Adrenal gland (tissue), 12 donors: Measurements from ENCODE around the gene KIF26B. TPM values are rescaled to one million over a fixed set of nuclear protein-coding genes. Genes with fewer than 3 reads are reported as not detected.

Experiments used
- DNase-seq, 7 donors: peaks; one replicate each; pipeline ENCODE4 v3.0.0-alpha.2; 2019 to 2020
- H3K27ac ChIP-seq, 5 donors: fragments of 200-600 bp; sonication (generic) in 4 of 5; 1 replicate in 3 of 5; 2 replicates in 2 of 5; pipeline versions ENCODE4 v1.5.1 to v1.8.0; 2016 to 2020; ENCODE audit warnings: mild to moderate bottlenecking in 1 of 5
- H3K27me3 ChIP-seq: fragments of 200-600 bp; 2 replicates; pipeline ENCODE4 v1.8.0; 2021
- H3K36me3 ChIP-seq, 2 donors: fragments of 200-600 bp; replicated peaks in 1 of 2; 1 replicate in 1 of 2; 2 replicates in 1 of 2; pipeline versions ENCODE4 v1.5.1 to v1.8.0; 2018 to 2022
- H3K4me1 ChIP-seq, 2 donors: fragments of 200-600 bp; replicated peaks in 1 of 2; 1 replicate in 1 of 2; 2 replicates in 1 of 2; pipeline versions ENCODE4 v1.5.1 to v1.8.0; 2018 to 2021
- H3K4me3 ChIP-seq, 4 donors: fragments of 200-600 bp; sonication (generic) in 3 of 4; one replicate each; pipeline ENCODE4 v1.5.1; 2016 to 2018
- H3K9me3 ChIP-seq, 3 donors: fragments of 200-600 bp; sonication (generic) in 1 of 3; replicated peaks in 1 of 3; 1 replicate in 2 of 3; 2 replicates in 1 of 3; pipeline versions ENCODE4 v1.5.1 to v1.8.0; 2016 to 2021
- POLR2A ChIP-seq, 2 donors: fragments of 450-650 bp; IDR thresholded peaks; one replicate each; pipeline ENCODE4 v1.6.1; 2017; ENCODE audit warnings: antibody characterized with exemption in 2 of 2, mild to moderate bottlenecking in 2 of 2, moderate library complexity in 1 of 2
- WGBS, 4 donors: extraction: QIAGEN DNeasy Blood & Tissue Kit in 2 of 4; methylation state at CpG; one replicate each; pipeline versions ENCODE4 v1.1.5 to v1.1.7; 2013 to 2017; 5-methylcytosine and 5-hydroxymethylcytosine counted together
- intact Hi-C, 2 donors: fragments of 100-400 bp; cut with DNase I; formaldehyde crosslinking; loops; one replicate each; pipeline versions ENCODE4 v1.14.1 to v1.15.0; 2022 to 2023
- polyA plus RNA-seq, 3 donors: library from polyadenylated mRNA; stranded (reverse); fragments of 200-250 nt in 2 of 3; fragments of 350-450 nt in 1 of 3; fragmentation: Illumina TruSeq in 1 of 3; extraction: RNeasy Lipid Tissue Mini Kit (QIAGEN cat#74804) in 1 of 3; gene quantifications; one replicate each; pipeline ENCODE4 v1.2.3, GENCODE V29; 2013 to 2014
- total RNA-seq, 9 donors: library from RNA; depleted of rRNA in 4 of 9; stranded (reverse); fragments of >200 nt in 4 of 9; fragments of 120-200 nt in 1 of 9; fragmentation: NEBNext Ultra II Directional in 1 of 9; extraction: Animal tissue kit (Norgen Biotek cat#: 25700) in 1 of 9; gene quantifications; one replicate each; pipeline versions ENCODE4 v1.1.0 to v1.2.4, GENCODE V29; 2013 to 2023
- TF ChIP-seq, protein P1 (sequence below), 6 experiments: fragments of 450-650 bp in 4 of 6; fragments of 200-600 bp in 2 of 6; sonication (generic) in 1 of 6; IDR thresholded peaks; 1 replicate in 5 of 6; 2 replicates in 1 of 6; pipeline versions ENCODE4 v1.5.1 to v1.8.0; 2016 to 2021; ENCODE audit warnings: antibody characterized with exemption in 6 of 6, mild to moderate bottlenecking in 2 of 6, moderate library complexity in 1 of 6
- donor health status: healthy with polysubstance abuse.
- donor health status: Bipolar disorder and iron deficiency.
- donor health status: DM: yes; HTN: yes; CAD: no.
- donor health status: DM: no; HTN: no; CAD: no.
- donor health status: DM: no; HTN: no; CAD: no.
- donor health status: DM: yes; HTN: yes; CAD: no.

KIF26B gene
- total and polyA plus RNA-seq, 12 donors: 0.20 to 4.6 (median 2.6) TPM

DNA sequence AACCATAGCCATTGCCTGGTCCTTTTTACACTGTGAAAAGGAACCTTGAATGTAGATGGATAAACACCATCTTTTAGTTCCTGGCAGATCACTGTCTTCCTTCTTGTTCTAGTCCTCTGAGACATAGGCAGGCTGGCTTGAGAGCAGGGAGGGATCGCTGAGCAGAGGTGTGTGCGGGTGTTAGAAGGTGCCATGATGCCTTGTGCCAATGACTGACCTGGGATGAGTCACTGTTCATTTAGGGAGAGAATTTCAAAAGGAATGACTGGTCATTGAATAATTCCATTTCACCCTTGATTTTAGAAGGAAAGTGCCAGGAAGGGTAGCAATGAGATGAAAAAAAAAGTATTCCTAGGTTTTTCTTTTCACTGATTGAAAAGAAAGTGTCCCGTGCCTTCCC is 383.9 kb downstream of the KIF26B start:
- no peak overlapping the region for H3K4me3 ChIP-seq
- no peaks in the 10 kb centered on the region for H3K9me3 ChIP-seq
- no peak for DNase-seq
- no peak overlapping the region for H3K27ac ChIP-seq
- whole genome bisulfite sequencing, 4 donors: 89 to 97% (median 92%) methylated on average over 3 of the region's 3 CpGs
- TF ChIP-seq POLR2A (IDR thresholded peaks at IDR 0.05): no peak
- H3K36me3 ChIP-seq: no peaks in the 10 kb centered on the region
- no peaks in the 10 kb centered on the region for H3K4me1 ChIP-seq
- no peaks in the 10 kb centered on the region for H3K27me3 ChIP-seq
- intact Hi-C loops: no loop called here

DNA sequence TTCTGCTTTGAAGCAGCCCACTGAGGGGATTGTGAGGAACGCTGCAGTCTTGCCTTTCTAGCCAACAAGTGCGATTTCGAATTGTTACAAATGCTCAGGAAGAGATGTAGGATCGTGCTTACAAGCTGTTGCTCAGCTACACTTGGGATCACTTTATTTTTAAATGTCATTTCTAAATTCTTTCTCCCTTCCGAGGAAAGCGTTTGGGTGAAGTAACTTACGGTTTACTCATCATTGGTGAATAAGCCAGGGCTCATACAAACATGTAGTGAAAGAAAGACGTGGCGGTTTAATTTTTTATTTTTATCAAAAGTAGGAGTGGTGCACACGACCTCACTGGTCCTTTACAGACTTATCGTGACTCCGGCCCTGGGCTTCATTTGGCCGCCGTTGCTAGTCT is 386.6 kb downstream of the KIF26B start:
- Histone ChIP-seq H3K4me3 (no peak overlapping the region), H3K4me1 (no peaks in the 10 kb centered on the region), H3K36me3 (no peaks in the 10 kb centered on the region), H3K27ac (no peak overlapping the region), H3K27me3 (no peaks in the 10 kb centered on the region), H3K9me3 (no peaks in the 10 kb centered on the region)
- intact Hi-C loops: no loop called here
- no peak for DNase-seq
- TF ChIP-seq, protein P1, sequence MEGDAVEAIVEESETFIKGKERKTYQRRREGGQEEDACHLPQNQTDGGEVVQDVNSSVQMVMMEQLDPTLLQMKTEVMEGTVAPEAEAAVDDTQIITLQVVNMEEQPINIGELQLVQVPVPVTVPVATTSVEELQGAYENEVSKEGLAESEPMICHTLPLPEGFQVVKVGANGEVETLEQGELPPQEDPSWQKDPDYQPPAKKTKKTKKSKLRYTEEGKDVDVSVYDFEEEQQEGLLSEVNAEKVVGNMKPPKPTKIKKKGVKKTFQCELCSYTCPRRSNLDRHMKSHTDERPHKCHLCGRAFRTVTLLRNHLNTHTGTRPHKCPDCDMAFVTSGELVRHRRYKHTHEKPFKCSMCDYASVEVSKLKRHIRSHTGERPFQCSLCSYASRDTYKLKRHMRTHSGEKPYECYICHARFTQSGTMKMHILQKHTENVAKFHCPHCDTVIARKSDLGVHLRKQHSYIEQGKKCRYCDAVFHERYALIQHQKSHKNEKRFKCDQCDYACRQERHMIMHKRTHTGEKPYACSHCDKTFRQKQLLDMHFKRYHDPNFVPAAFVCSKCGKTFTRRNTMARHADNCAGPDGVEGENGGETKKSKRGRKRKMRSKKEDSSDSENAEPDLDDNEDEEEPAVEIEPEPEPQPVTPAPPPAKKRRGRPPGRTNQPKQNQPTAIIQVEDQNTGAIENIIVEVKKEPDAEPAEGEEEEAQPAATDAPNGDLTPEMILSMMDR (IDR thresholded peaks at IDR 0.05): no peak
- TF ChIP-seq POLR2A (IDR thresholded peaks at IDR 0.05): no peak
- 90 to 96% (median 94%) methylated on average over 14 of the region's 14 CpGs for WGBS, 4 donors

- TF ChIP-seq, protein P1 (IDR thresholded peaks at IDR 0.05): no peak
- TF ChIP-seq POLR2A (IDR thresholded peaks at IDR 0.05): no peak
- no peaks in the 10 kb centered on the region for H3K4me1 ChIP-seq
- no peaks in the 10 kb centered on the region for H3K36me3 ChIP-seq
- H3K27ac ChIP-seq: no peak overlapping the region
- no peaks in the 10 kb centered on the region for H3K27me3 ChIP-seq
- intact Hi-C loops: no loop called here
- WGBS, 4 donors: 95 to 100% (median 97%) methylated on average over 6 of the region's 6 CpGs
- DNase-seq: no peak
- H3K4me3 ChIP-seq: no peak overlapping the region
- H3K9me3 ChIP-seq: no peaks in the 10 kb centered on the region
Observed at GRCh38 chr1:245542365-245542764, 387.6 kb downstream of the KIF26B start.

GRCh38 chr1:245544236-245544635 is 389.5 kb downstream of the KIF26B start:
- TF ChIP-seq, protein P1 (IDR thresholded peaks at IDR 0.05): no peak
- TF ChIP-seq POLR2A (IDR thresholded peaks at IDR 0.05): no peak
- Histone ChIP-seq H3K9me3 (no peaks in the 10 kb centered on the region), H3K4me3 (no peak overlapping the region), H3K36me3 (no peaks in the 10 kb centered on the region), H3K27ac (no peak overlapping the region), H3K27me3 (peaks cover 1% of the 10 kb centered on the region), H3K4me1 (no peaks in the 10 kb centered on the region)
- intact Hi-C loops: no loop called here
- 89 to 97% (median 95%) methylated on average over 5 of the region's 5 CpGs for WGBS, 4 donors
- no peak for DNase-seq

DNA sequence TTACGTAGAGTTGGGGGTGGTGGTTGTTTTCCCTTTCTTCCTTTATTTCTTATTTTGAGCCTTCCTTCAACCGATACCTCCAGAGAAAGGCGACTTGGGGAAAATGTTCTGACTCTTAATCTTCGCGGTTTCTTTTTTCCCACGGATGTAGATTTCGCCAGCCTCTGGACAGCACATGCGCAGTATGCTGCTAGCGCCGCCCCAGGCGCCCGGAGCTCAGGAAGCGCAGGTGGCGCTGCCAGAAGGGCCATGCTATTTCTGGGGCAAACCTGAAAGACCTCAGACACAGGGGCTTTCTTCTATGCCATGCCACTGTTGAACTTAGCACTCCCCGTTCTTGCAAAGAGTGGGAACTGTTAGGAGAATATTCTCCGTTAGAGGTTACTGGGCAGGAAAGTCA is 392.1 kb downstream of the KIF26B start:
- no peak overlapping the region for H3K27ac ChIP-seq
- peaks cover 3% of the 10 kb centered on the region for H3K27me3 ChIP-seq
- WGBS, 4 donors: 67 to 82% (median 81%) methylated on average over 16 of the region's 16 CpGs
- H3K36me3 ChIP-seq: no peaks in the 10 kb centered on the region
- no peak for DNase-seq
- intact Hi-C loops: no loop called here
- no peak overlapping the region for H3K4me3 ChIP-seq
- TF ChIP-seq, protein P1 (IDR thresholded peaks at IDR 0.05): no peak
- no peaks in the 10 kb centered on the region for H3K4me1 ChIP-seq
- H3K9me3 ChIP-seq: no peaks in the 10 kb centered on the region
